Activated B cell treated with CpG ODN at 0.5 μM for 24 hours (primary cell): ENCODE measurements around the gene FBXO4. TPM values are rescaled to one million over a fixed set of nuclear protein-coding genes. Genes with fewer than 3 reads are reported as not detected.
"Not testable (repeated sequence)": the region's sequence is repeated elsewhere in the genome, so short reads cannot be mapped to it uniquely, and the experiment has no call there.

ENCODE experiments used
- ATAC-seq: fragments of 200-7000 bp; cut with Tn5 transposase; one replicate; pipeline ENCODE4 v1.10.0; 2021; ENCODE audit warnings: low read depth, mild to moderate bottlenecking, moderate library complexity
- CTCF ChIA-PET: fragments of 350-600 bp; sonication (Branson Sonifier 250); formaldehyde crosslinking; loops from one replicate; lab custom pipeline; 2021; ENCODE audit warnings: antibody characterized with exemption; lab: Charles Lee
- POLR2A ChIA-PET: fragments of 350-600 bp; sonication (Branson Sonifier 250); formaldehyde crosslinking; loops from one replicate; lab custom pipeline; 2021; ENCODE audit warnings: antibody characterized with exemption; lab: Charles Lee
- DNase-seq: peaks from one replicate; pipeline ENCODE4 v3.0.0; 2022
- H3K27ac Mint-ChIP-seq: one replicate; pipeline ENCODE4 v1.8.0; 2020; ENCODE audit warnings: mixed read lengths
- H3K27me3 Mint-ChIP-seq: one replicate; pipeline ENCODE4 v1.8.0; 2021; ENCODE audit warnings: mixed read lengths
- H3K36me3 Mint-ChIP-seq: one replicate; pipeline ENCODE4 v1.8.0; 2021; ENCODE audit warnings: low read depth, mixed read lengths
- H3K4me1 Mint-ChIP-seq: one replicate; pipeline ENCODE4 v1.8.0; 2021; ENCODE audit warnings: mixed read lengths
- H3K4me3 Mint-ChIP-seq: one replicate; pipeline ENCODE4 v1.8.0; 2020; ENCODE audit warnings: mild to moderate bottlenecking, mixed read lengths
- H3K9me3 Mint-ChIP-seq: one replicate; pipeline ENCODE4 v1.8.0; 2020; ENCODE audit warnings: mixed read lengths
- CTCF ChIP-seq: fragments of 200-600 bp; IDR thresholded peaks from one replicate; pipeline ENCODE4 v1.8.0; 2022; ENCODE audit warnings: antibody characterized with exemption, mild to moderate bottlenecking
- intact Hi-C: fragments of 100-400 bp; cut with micrococcal nuclease; formaldehyde crosslinking; loops from one replicate; pipeline ENCODE4 v1.15.1; 2024
- total RNA-seq: library from RNA; stranded (reverse); gene quantifications from 2 replicates; pipeline ENCODE4 v1.2.3, GENCODE V29; 2022

Gene FBXO4
- total RNA-seq, 1 donor from 2014 or later: 14.8 TPM

- ChIA-PET CTCF (no interaction called here), POLR2A (no interaction called here)
- Mint-ChIP-seq H3K36me3 (no peaks in the 10 kb centered on the region), H3K27me3 (peaks cover 5% of the 10 kb centered on the region), H3K4me1 (no peaks in the 10 kb centered on the region), H3K9me3 (peaks cover 11% of the 10 kb centered on the region), H3K27ac (no peak overlapping the region), H3K4me3 (no peak overlapping the region)
- TF ChIP-seq CTCF: no peak
- no peak for DNase-seq
- ATAC-seq: no peak
- intact Hi-C loops: no loop called here
Measured at GRCh38 chr5:41973087-41973486, 48.0 kb downstream of the FBXO4 start.

GRCh38 chr5:41973887-41974286 lies 48.8 kb downstream of the FBXO4 start:
- no peak overlapping the region for H3K4me3 Mint-ChIP-seq
- H3K9me3 Mint-ChIP-seq: peaks cover 8% of the 10 kb centered on the region
- intact Hi-C loops: no loop called here
- ChIA-PET CTCF (no interaction called here), POLR2A (no interaction called here)
- peaks cover 4% of the 10 kb centered on the region for H3K27me3 Mint-ChIP-seq
- H3K27ac Mint-ChIP-seq: no peak overlapping the region
- no peak for TF ChIP-seq CTCF
- no peak for ATAC-seq
- DNase-seq: no peak
- H3K4me1 Mint-ChIP-seq: no peaks in the 10 kb centered on the region
- no peaks in the 10 kb centered on the region for H3K36me3 Mint-ChIP-seq

GRCh38 chr5:41978676-41979075 lies 53.6 kb downstream of the FBXO4 start:
- ChIA-PET POLR2A (no interaction called here), CTCF (no interaction called here)
- DNase-seq: no peak
- Mint-ChIP-seq H3K27me3 (no peaks in the 10 kb centered on the region), H3K36me3 (no peaks in the 10 kb centered on the region), H3K4me3 (no peak overlapping the region), H3K27ac (no peak overlapping the region), H3K4me1 (no peaks in the 10 kb centered on the region), H3K9me3 (no peaks in the 10 kb centered on the region)
- intact Hi-C loops: no loop called here
- ATAC-seq: no peak
- TF ChIP-seq CTCF: no peak

GRCh38 chr5:41980396-41980795 lies 55.3 kb downstream of the FBXO4 start:
- Mint-ChIP-seq H3K4me1 (no peaks in the 10 kb centered on the region), H3K4me3 (no peak overlapping the region), H3K9me3 (no peaks in the 10 kb centered on the region), H3K27me3 (no peaks in the 10 kb centered on the region), H3K27ac (no peak overlapping the region), H3K36me3 (no peaks in the 10 kb centered on the region)
- ChIA-PET CTCF (no interaction called here), POLR2A (no interaction called here)
- no peak for TF ChIP-seq CTCF
- DNase-seq: no peak
- ATAC-seq: no peak
- intact Hi-C loops: no loop called here

- ATAC-seq: no peak
- no peaks in the 10 kb centered on the region for H3K4me1 Mint-ChIP-seq
- no peak overlapping the region for H3K4me3 Mint-ChIP-seq
- ChIA-PET CTCF (no interaction called here), POLR2A (no interaction called here)
- intact Hi-C loops: no loop called here
- DNase-seq: no peak
- H3K36me3 Mint-ChIP-seq: no peaks in the 10 kb centered on the region
- no peak overlapping the region for H3K27ac Mint-ChIP-seq
- H3K27me3 Mint-ChIP-seq: no peaks in the 10 kb centered on the region
- H3K9me3 Mint-ChIP-seq: no peaks in the 10 kb centered on the region
- no peak for TF ChIP-seq CTCF
Measured at GRCh38 chr5:41980870-41981269, 55.8 kb downstream of the FBXO4 start.

- DNase-seq, POLR2A ChIA-PET, intact Hi-C loops, H3K4me3 Mint-ChIP-seq, H3K9me3 Mint-ChIP-seq, H3K27ac Mint-ChIP-seq, H3K4me1 Mint-ChIP-seq, H3K27me3 Mint-ChIP-seq, ATAC-seq, CTCF ChIA-PET, H3K36me3 Mint-ChIP-seq: not testable (repeated sequence)
Measured at GRCh38 chr5:41982858-41983257, 57.8 kb downstream of the FBXO4 start.
